Gastrocnemius medialis (tissue), 4 donors: ENCODE measurements around the gene TCF12. TPM values are rescaled to one million over a fixed set of nuclear protein-coding genes. Genes with fewer than 3 reads are reported as not detected.

Experiments used
- ATAC-seq, 2 donors: fragments of 150-250 bp; one replicate each; pipeline ENCODE4 v1.9.1; 2016
- DNase-seq, 2 donors: peaks; one replicate each; pipeline ENCODE4 v3.0.0-alpha.2; 2019
- H3K27ac ChIP-seq, 4 donors: fragments of 200-600 bp; sonication (generic); 1 replicate in 1 of 4; 2 replicates in 3 of 4; pipeline ENCODE4 v1.5.1; 2016 to 2018; ENCODE audit warnings: mild to moderate bottlenecking in 2 of 4, moderate library complexity in 1 of 4
- H3K27me3 ChIP-seq, 3 donors: fragments of 200-600 bp; sonication (generic) in 2 of 3; 1 replicate in 1 of 3; 2 replicates in 2 of 3; pipeline versions ENCODE4 v1.5.1 to v1.6.0; 2016 to 2019; ENCODE audit warnings: mild to moderate bottlenecking in 1 of 3, moderate library complexity in 1 of 3
- H3K36me3 ChIP-seq, 2 donors: fragments of 200-600 bp; sonication (generic) in 1 of 2; one replicate each; pipeline ENCODE4 v1.5.1; 2017 to 2018
- H3K4me1 ChIP-seq, 2 donors: fragments of 200-600 bp; sonication (generic) in 1 of 2; one replicate each; pipeline ENCODE4 v1.5.1; 2016 to 2017; ENCODE audit warnings: mild to moderate bottlenecking in 2 of 2
- H3K4me3 ChIP-seq, 4 donors: fragments of 200-600 bp; sonication (generic) in 3 of 4; 1 replicate in 1 of 4; 2 replicates in 3 of 4; pipeline ENCODE4 v1.5.1; 2016 to 2019; ENCODE audit warnings: mild to moderate bottlenecking in 2 of 4
- H3K9me3 ChIP-seq, 3 donors: fragments of 200-600 bp; sonication (generic) in 2 of 3; 1 replicate in 1 of 3; 2 replicates in 2 of 3; pipeline ENCODE4 v1.5.1; 2016 to 2019
- POLR2A ChIP-seq, 2 donors: fragments of 450-650 bp; IDR thresholded peaks; one replicate each; pipeline ENCODE4 v1.6.1; 2017; ENCODE audit warnings: antibody characterized with exemption in 2 of 2, mild to moderate bottlenecking in 2 of 2, moderate library complexity in 2 of 2
- in situ Hi-C, 4 donors: fragments of 200-750 bp; cut with MboI; loops; one replicate each; pipeline versions ENCODE4 v1.15.0 to v1.8.0; 2017; ENCODE audit warnings: low sequenced_read_pairs in 4 of 4
- intact Hi-C: fragments of 100-400 bp; cut with DNase I; formaldehyde crosslinking; loops from one replicate; pipeline ENCODE4 v1.15.1; 2023; ENCODE audit warnings: low total_unique reads
- total RNA-seq, 4 donors: library from RNA; depleted of rRNA; stranded (reverse); fragments of >200 nt; gene quantifications; one replicate each; pipeline versions ENCODE4 v1.1.0 to v1.2.3, GENCODE V29; 2016
- TF ChIP-seq, protein P1 (sequence below), 5 experiments: fragments of 450-650 bp in 3 of 5; fragments of 200-600 bp in 2 of 5; sonication (generic) in 2 of 5; IDR thresholded peaks in 4 of 5; conservative IDR thresholded peaks in 1 of 5; 1 replicate in 4 of 5; 2 replicates in 1 of 5; pipeline ENCODE4 v1.5.1; 2016 to 2019; ENCODE audit warnings: antibody characterized with exemption in 5 of 5, mild to moderate bottlenecking in 3 of 5, moderate library complexity in 3 of 5

TCF12 gene
- total RNA-seq, 4 donors from 2014 or later = 34.9 to 63.0 (median 51.4) TPM

DNA sequence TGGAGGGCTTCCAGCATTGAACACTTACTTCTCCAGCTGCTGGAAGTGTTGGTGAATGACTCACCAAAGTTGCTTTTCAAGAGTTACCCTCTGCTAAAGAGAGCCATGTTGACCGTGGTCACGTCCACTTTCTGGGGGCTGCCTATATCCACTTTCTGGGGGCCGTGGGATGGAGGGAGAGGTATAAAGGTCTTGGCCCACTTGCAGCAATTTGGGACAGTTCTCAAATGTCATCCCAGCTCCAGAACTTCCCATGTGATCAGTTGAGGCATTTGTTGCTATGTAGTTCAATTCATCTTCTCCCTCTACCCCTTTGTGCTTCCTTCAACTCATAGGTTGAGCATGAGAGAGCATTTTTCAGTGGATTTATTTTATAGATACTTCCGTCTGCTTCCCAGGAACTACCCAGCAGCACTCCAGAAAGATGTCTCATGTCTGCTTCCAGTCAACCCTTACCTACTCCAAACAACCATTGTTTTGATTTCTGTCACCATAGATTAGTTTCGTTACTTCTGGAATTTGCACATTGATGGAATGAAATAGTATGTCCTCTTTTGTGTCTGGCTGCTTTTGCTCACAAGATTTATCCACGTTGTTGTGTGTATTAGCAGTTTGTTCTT lies 130.6 kb downstream of the TCF12 start:
- no peak overlapping the region for H3K4me3 ChIP-seq
- no peak for ATAC-seq
- H3K9me3 ChIP-seq = no peaks in the 10 kb centered on the region
- TF ChIP-seq, protein P1, sequence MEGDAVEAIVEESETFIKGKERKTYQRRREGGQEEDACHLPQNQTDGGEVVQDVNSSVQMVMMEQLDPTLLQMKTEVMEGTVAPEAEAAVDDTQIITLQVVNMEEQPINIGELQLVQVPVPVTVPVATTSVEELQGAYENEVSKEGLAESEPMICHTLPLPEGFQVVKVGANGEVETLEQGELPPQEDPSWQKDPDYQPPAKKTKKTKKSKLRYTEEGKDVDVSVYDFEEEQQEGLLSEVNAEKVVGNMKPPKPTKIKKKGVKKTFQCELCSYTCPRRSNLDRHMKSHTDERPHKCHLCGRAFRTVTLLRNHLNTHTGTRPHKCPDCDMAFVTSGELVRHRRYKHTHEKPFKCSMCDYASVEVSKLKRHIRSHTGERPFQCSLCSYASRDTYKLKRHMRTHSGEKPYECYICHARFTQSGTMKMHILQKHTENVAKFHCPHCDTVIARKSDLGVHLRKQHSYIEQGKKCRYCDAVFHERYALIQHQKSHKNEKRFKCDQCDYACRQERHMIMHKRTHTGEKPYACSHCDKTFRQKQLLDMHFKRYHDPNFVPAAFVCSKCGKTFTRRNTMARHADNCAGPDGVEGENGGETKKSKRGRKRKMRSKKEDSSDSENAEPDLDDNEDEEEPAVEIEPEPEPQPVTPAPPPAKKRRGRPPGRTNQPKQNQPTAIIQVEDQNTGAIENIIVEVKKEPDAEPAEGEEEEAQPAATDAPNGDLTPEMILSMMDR (IDR thresholded peaks at IDR 0.05 in 4 of 5, conservative IDR thresholded peaks at IDR 0.05 in 1 of 5) = no peak
- no peak for TF ChIP-seq POLR2A (IDR thresholded peaks at IDR 0.05)
- intact Hi-C loops = no loop called here
- H3K27me3 ChIP-seq = no peaks in the 10 kb centered on the region
- no peak for DNase-seq
- H3K27ac ChIP-seq = no peak overlapping the region
- H3K36me3 ChIP-seq = no peaks in the 10 kb centered on the region
- in situ Hi-C loops = no loop called here
- H3K4me1 ChIP-seq = peaks cover 22 to 50% of the 10 kb centered on the region in 2 donors

DNA sequence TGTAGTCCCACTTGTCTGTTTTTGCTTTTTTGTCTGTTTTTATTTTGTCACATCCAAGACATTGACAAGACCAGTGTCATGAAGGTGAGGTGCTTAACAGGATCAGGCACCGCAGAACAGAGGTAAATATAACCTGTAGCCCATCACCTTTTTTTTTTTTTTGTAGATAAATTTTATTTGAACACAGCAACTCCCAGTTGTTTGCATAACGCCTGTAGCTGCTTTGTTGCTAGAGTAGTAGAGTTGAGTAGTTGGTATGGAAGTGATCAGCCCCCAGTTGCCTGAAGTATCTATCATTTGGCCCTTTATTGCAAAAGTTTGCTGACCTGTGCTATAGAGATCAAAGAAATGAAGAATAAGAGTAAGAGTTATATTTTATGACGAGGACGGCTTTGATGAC lies 135.0 kb downstream of the TCF12 start:
- Histone ChIP-seq H3K36me3 (no peaks in the 10 kb centered on the region), H3K27me3 (no peaks in the 10 kb centered on the region), H3K27ac (no peak overlapping the region), H3K4me1 (peaks cover 37 to 54% of the 10 kb centered on the region in 2 donors), H3K4me3 (no peak overlapping the region), H3K9me3 (no peaks in the 10 kb centered on the region)
- in situ Hi-C loops = no loop called here
- TF ChIP-seq, protein P1 (IDR thresholded peaks at IDR 0.05 in 4 of 5, conservative IDR thresholded peaks at IDR 0.05 in 1 of 5) = no peak
- TF ChIP-seq POLR2A (IDR thresholded peaks at IDR 0.05) = no peak
- DNase-seq = no peak
- intact Hi-C loops = no loop called here
- no peak for ATAC-seq

DNA sequence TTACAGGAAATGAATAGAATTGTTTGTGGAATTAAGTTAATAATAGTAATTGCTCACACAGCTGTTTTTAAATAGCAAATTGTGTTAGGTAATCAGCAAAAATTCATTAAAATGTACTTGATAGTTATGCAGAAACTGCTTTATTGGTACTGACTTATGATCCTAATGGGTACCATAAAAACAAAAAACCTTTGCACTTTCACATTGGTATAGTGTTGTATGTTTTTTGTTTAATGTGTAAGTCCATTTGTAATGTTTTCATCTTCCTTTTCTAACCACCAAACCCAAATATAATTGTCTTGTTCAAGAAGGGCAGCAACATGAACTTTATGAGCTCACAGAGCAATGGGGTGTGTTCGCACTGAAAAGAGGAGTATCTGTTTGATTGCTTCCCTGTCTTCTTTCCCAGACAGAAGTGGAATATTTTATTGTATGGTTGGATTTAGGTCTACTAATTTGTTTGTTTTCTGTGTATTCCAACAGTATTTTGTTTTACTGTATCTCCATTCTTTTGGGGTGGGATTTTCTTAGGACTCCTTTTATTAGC lies 135.8 kb downstream of the TCF12 start:
- H3K9me3 ChIP-seq = no peaks in the 10 kb centered on the region
- H3K27me3 ChIP-seq = no peaks in the 10 kb centered on the region
- H3K4me1 ChIP-seq = peaks cover 45 to 53% of the 10 kb centered on the region in 2 donors
- no peaks in the 10 kb centered on the region for H3K36me3 ChIP-seq
- no peak for TF ChIP-seq POLR2A (IDR thresholded peaks at IDR 0.05)
- TF ChIP-seq, protein P1 (IDR thresholded peaks at IDR 0.05 in 4 of 5, conservative IDR thresholded peaks at IDR 0.05 in 1 of 5) = no peak
- H3K27ac ChIP-seq = no peak overlapping the region
- in situ Hi-C loops = no loop called here
- no peak overlapping the region for H3K4me3 ChIP-seq
- intact Hi-C loops = no loop called here
- DNase-seq = no peak
- no peak for ATAC-seq

DNA sequence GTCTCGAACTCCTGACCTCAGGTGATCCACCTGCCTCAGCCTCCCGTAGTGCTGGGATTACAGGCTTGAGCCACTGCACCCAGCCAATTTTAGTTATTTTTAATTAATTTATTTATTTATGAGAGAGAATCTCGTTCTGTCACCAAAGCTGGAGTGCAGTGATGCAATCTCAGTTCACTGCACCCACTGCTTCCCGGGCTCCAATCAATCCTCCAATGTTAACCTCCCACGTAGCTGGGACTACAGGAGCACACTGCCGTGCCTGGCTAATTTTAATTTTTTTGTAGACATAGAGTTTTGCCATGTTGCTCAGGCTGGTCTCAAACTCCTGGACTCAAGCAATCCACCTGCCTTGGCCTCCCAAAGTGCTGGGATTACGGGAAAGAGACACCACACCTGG lies 137.9 kb downstream of the TCF12 start:
- Histone ChIP-seq H3K27me3 (no peaks in the 10 kb centered on the region), H3K4me1 (peaks cover 45 to 47% of the 10 kb centered on the region in 2 donors), H3K9me3 (no peaks in the 10 kb centered on the region), H3K27ac (no peak overlapping the region), H3K36me3 (no peaks in the 10 kb centered on the region), H3K4me3 (no peak overlapping the region)
- intact Hi-C loops = no loop called here
- DNase-seq (no peak), ATAC-seq (no peak)
- TF ChIP-seq, protein P1 (IDR thresholded peaks at IDR 0.05 in 4 of 5, conservative IDR thresholded peaks at IDR 0.05 in 1 of 5) = no peak
- TF ChIP-seq POLR2A (IDR thresholded peaks at IDR 0.05) = no peak
- in situ Hi-C loops = no loop called here
